Measurements from ENCODE around the gene NUMA1.

Gene NUMA1

GRCh38 chr11:71994786-71995185 lies 85.6 kb downstream of the NUMA1 start:
- Histone ChIP-seq H3K27ac (no peak overlapping the region), H3K36me3 (peaks cover 3 to 34% (median 17%) of the 10 kb centered on the region in 11 experiments; a peak in 18 of 22 replicates), H3K4me2 (0 out of 22 replicates have a peak overlapping the region, but pooled peaks of 2 of the 11 experiments have one; percentile 43 to 89), H4K20me1 (peaks cover 0 to under 1% (median 0%) of the 10 kb centered on the region in 11 experiments; a peak in 1 of 22 replicates), H3K4me3 (no peak overlapping the region), H3K9ac (no peak overlapping the region), H3K4me1 (peaks cover 16 to 91% (median 31%) of the 10 kb centered on the region in 10 experiments), H3K9me3 (replicated peaks in 1 of 11) (peaks cover 0 to 8% (median 0%) of the 10 kb centered on the region in 11 experiments; a peak in 2 of 22 replicates), H3K27me3 (no peaks in the 10 kb centered on the region)
- TF ChIP-seq Cebpa-rat (IDR thresholded peaks at IDR 0.05) = no peak

GRCh38 chr11:71992136-71992730 lies 88.1 kb downstream of the NUMA1 start:
- peaks cover 0 to 8% (median 0%) of the 10 kb centered on the region in 11 experiments; a peak in 2 of 22 replicates for H3K9me3 ChIP-seq (replicated peaks in 1 of 11)
- no peak overlapping the region for H3K4me3 ChIP-seq
- H3K27ac ChIP-seq = peak overlapping the region in 6 of 11 experiments; percentile 20 to 73 (median 40); a peak in 7 of 22 replicates
- H3K36me3 ChIP-seq = peaks cover 12 to 44% (median 29%) of the 10 kb centered on the region in 11 experiments; a peak in 19 of 22 replicates
- H4K20me1 ChIP-seq = no peaks in the 10 kb centered on the region
- H3K4me2 ChIP-seq = peak overlapping the region in 7 of 11 experiments; percentile 2 to 89 (median 47); a peak in 11 of 22 replicates
- H3K27me3 ChIP-seq = no peaks in the 10 kb centered on the region
- H3K9ac ChIP-seq = peak overlapping the region in 1 of 11 experiments; percentile 42; a peak in 2 of 22 replicates
- H3K4me1 ChIP-seq = peaks cover 0 to 67% (median 12%) of the 10 kb centered on the region in 10 experiments; a peak in 13 of 20 replicates
- TF ChIP-seq Cebpa-rat (IDR thresholded peaks at IDR 0.05) = no peak

- Histone ChIP-seq H3K4me2 (peak overlapping the region in 7 of 11 experiments; percentile 2 to 89 (median 47); a peak in 11 of 22 replicates), H3K4me3 (no peak overlapping the region), H3K9ac (peak overlapping the region in 2 of 11 experiments; percentile 42 to 45; a peak in 2 of 22 replicates), H3K27ac (peak overlapping the region in 6 of 11 experiments; percentile 23 to 73 (median 54); a peak in 9 of 22 replicates), H3K27me3 (no peaks in the 10 kb centered on the region), H3K4me1 (peaks cover 0 to 65% (median 12%) of the 10 kb centered on the region in 10 experiments; a peak in 13 of 20 replicates), H4K20me1 (no peaks in the 10 kb centered on the region), H3K9me3 (replicated peaks in 1 of 11) (peaks cover 0 to 8% (median 0%) of the 10 kb centered on the region in 11 experiments; a peak in 2 of 22 replicates), H3K36me3 (peaks cover 12 to 47% (median 33%) of the 10 kb centered on the region in 11 experiments; a peak in 19 of 22 replicates)
- TF ChIP-seq Cebpa-rat (IDR thresholded peaks at IDR 0.05) = no peak
Observed at GRCh38 chr11:71991494-71991893, 88.8 kb downstream of the NUMA1 start.

- H3K4me1 ChIP-seq = peaks cover 0 to 67% (median 16%) of the 10 kb centered on the region in 10 experiments; a peak in 14 of 20 replicates
- no peak for TF ChIP-seq Cebpa-rat (IDR thresholded peaks at IDR 0.05)
- no peak overlapping the region for H3K4me3 ChIP-seq
- H3K27me3 ChIP-seq = no peaks in the 10 kb centered on the region
- peak overlapping the region in 4 of 11 experiments; percentile 5 to 89 (median 61); a peak in 7 of 22 replicates for H3K4me2 ChIP-seq
- no peak overlapping the region for H3K9ac ChIP-seq
- peak overlapping the region in 4 of 11 experiments; percentile 52 to 73 (median 64); a peak in 6 of 22 replicates for H3K27ac ChIP-seq
- peaks cover 0 to 8% (median 0%) of the 10 kb centered on the region in 11 experiments; a peak in 2 of 22 replicates for H3K9me3 ChIP-seq (replicated peaks in 1 of 11)
- H3K36me3 ChIP-seq = peaks cover 12 to 46% (median 27%) of the 10 kb centered on the region in 11 experiments; a peak in 19 of 22 replicates
- H4K20me1 ChIP-seq = 0 out of 22 replicates have a peak, but pooled peaks cover 0 to 3% (median 0%) of the 10 kb centered on the region in 11 experiments
Observed at GRCh38 chr11:71990701-71991100, 89.6 kb downstream of the NUMA1 start.

GRCh38 chr11:71988050-71988449 lies 92.3 kb downstream of the NUMA1 start:
- Histone ChIP-seq H3K27me3 (no peaks in the 10 kb centered on the region), H3K4me3 (no peak overlapping the region), H3K27ac (no peak overlapping the region), H3K36me3 (peaks cover 21 to 63% (median 41%) of the 10 kb centered on the region in 11 experiments; a peak in 21 of 22 replicates), H3K4me2 (no peak overlapping the region), H4K20me1 (0 out of 22 replicates have a peak, but pooled peaks cover 0 to 6% (median 0%) of the 10 kb centered on the region in 11 experiments), H3K4me1 (peaks cover 0 to 51% (median 17%) of the 10 kb centered on the region in 10 experiments; a peak in 14 of 20 replicates), H3K9me3 (replicated peaks in 1 of 11) (0 out of 22 replicates have a peak, but pooled peaks cover 0 to under 1% (median 0%) of the 10 kb centered on the region in 11 experiments), H3K9ac (no peak overlapping the region)
- TF ChIP-seq Cebpa-rat (IDR thresholded peaks at IDR 0.05) = no peak

GRCh38 chr11:71987521-71987920 lies 92.8 kb downstream of the NUMA1 start:
- peaks cover 22 to 68% (median 46%) of the 10 kb centered on the region in 11 experiments; a peak in 21 of 22 replicates for H3K36me3 ChIP-seq
- no peaks in the 10 kb centered on the region for H3K9me3 ChIP-seq (replicated peaks in 1 of 11)
- TF ChIP-seq Cebpa-rat (IDR thresholded peaks at IDR 0.05) = no peak
- no peak overlapping the region for H3K27ac ChIP-seq
- no peak overlapping the region for H3K4me3 ChIP-seq
- H3K4me2 ChIP-seq = no peak overlapping the region
- H3K9ac ChIP-seq = no peak overlapping the region
- H4K20me1 ChIP-seq = 0 out of 22 replicates have a peak, but pooled peaks cover 0 to 6% (median 0%) of the 10 kb centered on the region in 11 experiments
- H3K4me1 ChIP-seq = peaks cover 0 to 46% (median 17%) of the 10 kb centered on the region in 10 experiments; a peak in 14 of 20 replicates
- H3K27me3 ChIP-seq = no peaks in the 10 kb centered on the region

GRCh38 chr11:71986131-71986530 lies 94.2 kb downstream of the NUMA1 start:
- TF ChIP-seq Cebpa-rat (IDR thresholded peaks at IDR 0.05) = no peak
- H4K20me1 ChIP-seq = 0 out of 22 replicates have a peak, but pooled peaks cover 0 to 6% (median 0%) of the 10 kb centered on the region in 11 experiments
- H3K9me3 ChIP-seq (replicated peaks in 1 of 11) = no peaks in the 10 kb centered on the region
- H3K36me3 ChIP-seq = peaks cover 22 to 75% (median 49%) of the 10 kb centered on the region in 11 experiments; a peak in 21 of 22 replicates
- H3K4me3 ChIP-seq = no peak overlapping the region
- peak overlapping the region in 2 of 11 experiments; percentile 34 to 46; a peak in 4 of 22 replicates for H3K27ac ChIP-seq
- H3K27me3 ChIP-seq = no peaks in the 10 kb centered on the region
- H3K4me1 ChIP-seq = peaks cover 0 to 33% (median 7%) of the 10 kb centered on the region in 10 experiments; a peak in 12 of 20 replicates
- peak overlapping the region in 1 of 11 experiments; percentile 0; a peak in 1 of 22 replicates for H3K9ac ChIP-seq
- peak overlapping the region in 4 of 11 experiments; percentile 26 to 72 (median 54); a peak in 7 of 22 replicates for H3K4me2 ChIP-seq

- peak overlapping the region in 2 of 11 experiments; percentile 31 to 34; a peak in 1 of 22 replicates for H3K9ac ChIP-seq
- no peaks in the 10 kb centered on the region for H3K27me3 ChIP-seq
- peaks cover 0 to 9% (median 4%) of the 10 kb centered on the region in 10 experiments; a peak in 9 of 20 replicates for H3K4me1 ChIP-seq
- no peaks in the 10 kb centered on the region for H3K9me3 ChIP-seq (replicated peaks in 1 of 11)
- H3K4me3 ChIP-seq = no peak overlapping the region
- H3K36me3 ChIP-seq = peaks cover 9 to 68% (median 39%) of the 10 kb centered on the region in 11 experiments; a peak in 21 of 22 replicates
- peaks cover 0 to 11% (median 0%) of the 10 kb centered on the region in 11 experiments; a peak in 5 of 22 replicates for H4K20me1 ChIP-seq
- H3K27ac ChIP-seq = no peak overlapping the region
- no peak for TF ChIP-seq Cebpa-rat (IDR thresholded peaks at IDR 0.05)
- no peak overlapping the region for H3K4me2 ChIP-seq
Observed at GRCh38 chr11:71979602-71980001, 100.7 kb downstream of the NUMA1 start.

Data from BLaER1 treated with 17β-estradiol and CSF1 and Interleukin-3, amounts not matched to agents 10 nM and 100 nM (cell line).